ENCODE measurements around the gene H2BK1. TPM values are rescaled to one million over a fixed set of nuclear protein-coding genes. Genes with fewer than 3 reads are reported as not detected.

H2BK1 gene
- total RNA-seq, 1 experiment from 2014 or later, result not detected

DNA sequence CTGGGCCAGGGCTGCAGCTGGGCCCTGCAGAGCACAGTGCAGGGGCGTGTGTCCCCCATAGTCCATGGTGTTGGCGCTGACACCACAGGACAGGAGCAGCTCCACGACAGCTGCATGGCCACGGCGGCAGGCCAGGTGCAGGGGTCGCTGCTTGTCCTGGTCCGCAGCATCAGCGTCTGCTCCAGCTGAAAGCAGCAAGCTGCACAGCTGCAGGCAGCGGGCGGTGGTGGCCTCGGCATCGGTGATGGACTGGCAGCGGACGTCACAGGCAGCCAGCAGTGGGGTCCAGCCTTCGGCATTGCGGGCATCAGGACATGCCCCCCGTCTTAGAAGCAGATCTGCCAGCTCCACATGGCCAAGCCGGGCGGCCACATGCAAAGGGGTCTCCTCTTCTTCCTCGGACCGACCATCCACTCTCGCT, 29.3 kb downstream of the H2BK1 start:
- peaks cover 4% of the 10 kb centered on the region; the same call in 1 of the 2 replicates for H3K27me3 ChIP-seq (ENCODE audit: control insufficient read depth, insufficient read depth, low read length)
- CTCF ChIA-PET, result no interaction called here

DNA sequence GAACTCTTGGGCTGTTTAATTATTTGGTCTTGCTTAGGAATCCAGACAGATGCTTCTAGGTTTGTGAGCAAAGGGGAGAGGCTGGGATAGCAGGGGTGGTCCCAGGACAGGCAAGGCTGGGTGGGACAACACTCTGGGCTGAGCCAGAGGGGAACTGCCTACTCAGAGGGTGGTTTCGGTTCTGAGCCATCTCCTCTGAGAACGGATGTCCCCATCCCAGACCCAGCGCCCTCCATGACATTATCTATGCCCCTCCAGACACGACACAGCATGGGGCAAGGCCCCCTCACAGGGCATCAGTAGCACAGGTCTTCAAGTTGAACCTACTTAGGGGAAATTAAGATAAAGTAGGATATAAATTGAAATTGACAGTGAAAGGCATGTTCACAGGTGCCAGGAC, 30.3 kb downstream of the H2BK1 start:
- H3K4me1 ChIP-seq (ENCODE audit: control insufficient read depth, insufficient read depth, low read length), result no peaks in the 10 kb centered on the region
- no TSS peak for BruUV-seq (replicated peaks)
- no peak for DNase-seq (ENCODE audit: low read depth, low spot score)
- intact Hi-C loops (cut with micrococcal nuclease; ENCODE audit: unreplicated experiment) (no loop called here), in situ Hi-C loops (cut with HindIII; ENCODE audit: low pct_unique_long_range_greater_than_20kb, low sequenced_read_pairs) (no loop called here)
- no peaks in the 10 kb centered on the region for H3K9me3 ChIP-seq (ENCODE audit: control insufficient read depth, insufficient read depth, low read depth, low read length)
- peaks cover 4% of the 10 kb centered on the region; the same call in 1 of the 2 replicates for H3K27me3 ChIP-seq (ENCODE audit: control insufficient read depth, insufficient read depth, low read length)
- ChIA-PET POLR2A (no interaction called here), CTCF (no interaction called here)
- TF ChIP-seq POLR2AphosphoS5 (IDR thresholded peaks at IDR 0.05; ENCODE audit: low read depth, low read length) (no peak), TCF7L2 (IDR thresholded peaks at IDR 0.05; ENCODE audit: low read depth, low read length) (no peak), SIN3A (IDR thresholded peaks at IDR 0.05; ENCODE audit: borderline replicate concordance, insufficient read depth, low read depth, low read length) (no peak)
- TF ChIP-seq, protein P1, sequence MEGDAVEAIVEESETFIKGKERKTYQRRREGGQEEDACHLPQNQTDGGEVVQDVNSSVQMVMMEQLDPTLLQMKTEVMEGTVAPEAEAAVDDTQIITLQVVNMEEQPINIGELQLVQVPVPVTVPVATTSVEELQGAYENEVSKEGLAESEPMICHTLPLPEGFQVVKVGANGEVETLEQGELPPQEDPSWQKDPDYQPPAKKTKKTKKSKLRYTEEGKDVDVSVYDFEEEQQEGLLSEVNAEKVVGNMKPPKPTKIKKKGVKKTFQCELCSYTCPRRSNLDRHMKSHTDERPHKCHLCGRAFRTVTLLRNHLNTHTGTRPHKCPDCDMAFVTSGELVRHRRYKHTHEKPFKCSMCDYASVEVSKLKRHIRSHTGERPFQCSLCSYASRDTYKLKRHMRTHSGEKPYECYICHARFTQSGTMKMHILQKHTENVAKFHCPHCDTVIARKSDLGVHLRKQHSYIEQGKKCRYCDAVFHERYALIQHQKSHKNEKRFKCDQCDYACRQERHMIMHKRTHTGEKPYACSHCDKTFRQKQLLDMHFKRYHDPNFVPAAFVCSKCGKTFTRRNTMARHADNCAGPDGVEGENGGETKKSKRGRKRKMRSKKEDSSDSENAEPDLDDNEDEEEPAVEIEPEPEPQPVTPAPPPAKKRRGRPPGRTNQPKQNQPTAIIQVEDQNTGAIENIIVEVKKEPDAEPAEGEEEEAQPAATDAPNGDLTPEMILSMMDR (IDR thresholded peaks at IDR 0.05), result no peak
- TF ChIP-seq, protein P2, sequence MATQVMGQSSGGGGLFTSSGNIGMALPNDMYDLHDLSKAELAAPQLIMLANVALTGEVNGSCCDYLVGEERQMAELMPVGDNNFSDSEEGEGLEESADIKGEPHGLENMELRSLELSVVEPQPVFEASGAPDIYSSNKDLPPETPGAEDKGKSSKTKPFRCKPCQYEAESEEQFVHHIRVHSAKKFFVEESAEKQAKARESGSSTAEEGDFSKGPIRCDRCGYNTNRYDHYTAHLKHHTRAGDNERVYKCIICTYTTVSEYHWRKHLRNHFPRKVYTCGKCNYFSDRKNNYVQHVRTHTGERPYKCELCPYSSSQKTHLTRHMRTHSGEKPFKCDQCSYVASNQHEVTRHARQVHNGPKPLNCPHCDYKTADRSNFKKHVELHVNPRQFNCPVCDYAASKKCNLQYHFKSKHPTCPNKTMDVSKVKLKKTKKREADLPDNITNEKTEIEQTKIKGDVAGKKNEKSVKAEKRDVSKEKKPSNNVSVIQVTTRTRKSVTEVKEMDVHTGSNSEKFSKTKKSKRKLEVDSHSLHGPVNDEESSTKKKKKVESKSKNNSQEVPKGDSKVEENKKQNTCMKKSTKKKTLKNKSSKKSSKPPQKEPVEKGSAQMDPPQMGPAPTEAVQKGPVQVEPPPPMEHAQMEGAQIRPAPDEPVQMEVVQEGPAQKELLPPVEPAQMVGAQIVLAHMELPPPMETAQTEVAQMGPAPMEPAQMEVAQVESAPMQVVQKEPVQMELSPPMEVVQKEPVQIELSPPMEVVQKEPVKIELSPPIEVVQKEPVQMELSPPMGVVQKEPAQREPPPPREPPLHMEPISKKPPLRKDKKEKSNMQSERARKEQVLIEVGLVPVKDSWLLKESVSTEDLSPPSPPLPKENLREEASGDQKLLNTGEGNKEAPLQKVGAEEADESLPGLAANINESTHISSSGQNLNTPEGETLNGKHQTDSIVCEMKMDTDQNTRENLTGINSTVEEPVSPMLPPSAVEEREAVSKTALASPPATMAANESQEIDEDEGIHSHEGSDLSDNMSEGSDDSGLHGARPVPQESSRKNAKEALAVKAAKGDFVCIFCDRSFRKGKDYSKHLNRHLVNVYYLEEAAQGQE (IDR thresholded peaks at IDR 0.05; ENCODE audit: insufficient read depth in 1 of 2, low read depth in 2 of 2, low read length in 1 of 2), result no peak
- H3K27ac ChIP-seq (ENCODE audit: low read length), result no peak overlapping the region
- no peak overlapping the region for H3K4me3 ChIP-seq (ENCODE audit: low read depth in 2 of 2, low read length in 2 of 2)
- ATAC-seq, result no peak
- H3K36me3 ChIP-seq (ENCODE audit: control insufficient read depth, insufficient read depth, low read length), result no peaks in the 10 kb centered on the region

More for the DNA sequence above, 29.3 kb downstream of the H2BK1 start:
- TF ChIP-seq, protein P1 (IDR thresholded peaks at IDR 0.05), result no peak
- no peak for TF ChIP-seq POLR2AphosphoS5 (IDR thresholded peaks at IDR 0.05; ENCODE audit: low read depth, low read length)
- TF ChIP-seq, protein P2 (IDR thresholded peaks at IDR 0.05; ENCODE audit: insufficient read depth in 1 of 2, low read depth in 2 of 2, low read length in 1 of 2), result no peak
- no peak for TF ChIP-seq SIN3A (IDR thresholded peaks at IDR 0.05; ENCODE audit: borderline replicate concordance, insufficient read depth, low read depth, low read length)
- no peak for TF ChIP-seq TCF7L2 (IDR thresholded peaks at IDR 0.05; ENCODE audit: low read depth, low read length)
- DNase-seq (ENCODE audit: low read depth, low spot score) (no peak), ATAC-seq (no peak)
- Histone ChIP-seq H3K27ac (ENCODE audit: low read length) (no peak overlapping the region), H3K4me1 (ENCODE audit: control insufficient read depth, insufficient read depth, low read length) (no peaks in the 10 kb centered on the region), H3K9me3 (ENCODE audit: control insufficient read depth, insufficient read depth, low read depth, low read length) (no peaks in the 10 kb centered on the region), H3K36me3 (ENCODE audit: control insufficient read depth, insufficient read depth, low read length) (no peaks in the 10 kb centered on the region), H3K4me3 (ENCODE audit: low read depth in 2 of 2, low read length in 2 of 2) (no peak overlapping the region)
- in situ Hi-C loops (cut with HindIII; ENCODE audit: low pct_unique_long_range_greater_than_20kb, low sequenced_read_pairs) (no loop called here), intact Hi-C loops (cut with micrococcal nuclease; ENCODE audit: unreplicated experiment) (no loop called here)
- no TSS peak for BruUV-seq (replicated peaks)
- POLR2A ChIA-PET, result no interaction called here

All from Panc1 (cell line).